ENCODE results near the gene RETN. TPM values are rescaled to one million over a fixed set of nuclear protein-coding genes. Genes with fewer than 3 reads are reported as not detected.

The RETN gene
- total RNA-seq, 4 donors from 2014 or later = not detected

- Histone ChIP-seq H3K36me3 (peaks cover 0 to 72% (median 0%) of the 10 kb centered on the region in 3 donors), H3K27ac (no peak overlapping the region), H3K27me3 (no peaks in the 10 kb centered on the region), H3K4me3 (no peak overlapping the region), H3K9me3 (no peaks in the 10 kb centered on the region), H3K4me1 (peaks cover 8 to 27% (median 12%) of the 10 kb centered on the region in 4 donors)
- no peak for DNase-seq
- TF ChIP-seq POLR2A (IDR thresholded peaks at IDR 0.05) = no peak
- TF ChIP-seq CTCF (IDR thresholded peaks at IDR 0.05) = no peak
These were observed 44.9 kb upstream of the RETN start for GRCh38 chr19:7623725-7624603.

- H3K27ac ChIP-seq = no peak overlapping the region
- no peak for TF ChIP-seq CTCF (IDR thresholded peaks at IDR 0.05)
- TF ChIP-seq POLR2A (IDR thresholded peaks at IDR 0.05) = no peak
- no peaks in the 10 kb centered on the region for H3K27me3 ChIP-seq
- H3K4me1 ChIP-seq = peaks cover 8 to 19% (median 9%) of the 10 kb centered on the region in 4 donors
- H3K4me3 ChIP-seq = no peak overlapping the region
- H3K9me3 ChIP-seq = no peaks in the 10 kb centered on the region
- H3K36me3 ChIP-seq = peaks cover 0 to 66% (median 0%) of the 10 kb centered on the region in 3 donors
- DNase-seq = no peak
These were observed 44.0 kb upstream of the RETN start for GRCh38 chr19:7624810-7625209.

GRCh38 chr19:7625763-7626372, 43.0 kb upstream of the RETN start:
- no peak for TF ChIP-seq POLR2A (IDR thresholded peaks at IDR 0.05)
- TF ChIP-seq CTCF (IDR thresholded peaks at IDR 0.05) = no peak
- H3K4me3 ChIP-seq = no peak overlapping the region
- H3K9me3 ChIP-seq = no peaks in the 10 kb centered on the region
- no peaks in the 10 kb centered on the region for H3K27me3 ChIP-seq
- H3K27ac ChIP-seq = no peak overlapping the region
- peaks cover 12 to 22% (median 18%) of the 10 kb centered on the region in 4 donors for H3K4me1 ChIP-seq
- DNase-seq = no peak
- H3K36me3 ChIP-seq = peaks cover 0 to 55% (median 0%) of the 10 kb centered on the region in 3 donors

GRCh38 chr19:7627166-7627565, 41.7 kb upstream of the RETN start:
- H3K4me3 ChIP-seq = no peak overlapping the region
- no peaks in the 10 kb centered on the region for H3K9me3 ChIP-seq
- H3K27me3 ChIP-seq = no peaks in the 10 kb centered on the region
- no peak for TF ChIP-seq POLR2A (IDR thresholded peaks at IDR 0.05)
- no peak for TF ChIP-seq CTCF (IDR thresholded peaks at IDR 0.05)
- H3K4me1 ChIP-seq = peaks cover 12 to 24% (median 20%) of the 10 kb centered on the region in 4 donors
- H3K36me3 ChIP-seq = peaks cover 0 to 42% (median 0%) of the 10 kb centered on the region in 3 donors
- H3K27ac ChIP-seq = no peak overlapping the region
- no peak for DNase-seq

- Histone ChIP-seq H3K4me3 (peak overlapping the region; percentile 70 to 99 (median 88)), H3K27ac (peak overlapping the region; percentile 74 to 82 (median 82)), H3K9me3 (no peaks in the 10 kb centered on the region), H3K36me3 (peaks cover 0 to 27% (median 0%) of the 10 kb centered on the region in 3 donors), H3K27me3 (no peaks in the 10 kb centered on the region), H3K4me1 (peaks cover 12 to 24% (median 20%) of the 10 kb centered on the region in 4 donors)
- TF ChIP-seq CTCF (IDR thresholded peaks at IDR 0.05) = no peak
- no peak for TF ChIP-seq POLR2A (IDR thresholded peaks at IDR 0.05)
- DNase-seq = no peak
These were observed 40.1 kb upstream of the RETN start for GRCh38 chr19:7628589-7629311.

All from Peyer's patch (tissue), 4 donors.